Measurements from ENCODE around the gene CLASP2.

CLASP2 gene

GRCh38 chr3:33634262-33634661, 83.8 kb downstream of the CLASP2 start:
- no peak for DNase-seq

GRCh38 chr3:33629219-33629618, 88.8 kb downstream of the CLASP2 start:
- DNase-seq: no peak

- no peak for DNase-seq
Observed at GRCh38 chr3:33624756-33625155, 93.3 kb downstream of the CLASP2 start.

GRCh38 chr3:33613041-33613440, 105.0 kb downstream of the CLASP2 start:
- DNase-seq: no peak

GRCh38 chr3:33612607-33613006, 105.4 kb downstream of the CLASP2 start:
- DNase-seq: no peak

GRCh38 chr3:33602829-33603228, 115.2 kb downstream of the CLASP2 start:
- no peak for DNase-seq

- no peak for DNase-seq
Observed at GRCh38 chr3:33597257-33597689, 120.8 kb downstream of the CLASP2 start.

GRCh38 chr3:33592999-33593398, 125.1 kb downstream of the CLASP2 start:
- DNase-seq: no peak

- DNase-seq: no peak
Observed at GRCh38 chr3:33590541-33590940, 127.5 kb downstream of the CLASP2 start.

GRCh38 chr3:33586402-33586801, 131.7 kb downstream of the CLASP2 start:
- DNase-seq: no peak

GRCh38 chr3:33582234-33582633, 135.8 kb downstream of the CLASP2 start:
- no peak for DNase-seq

- no peak for DNase-seq
Observed at GRCh38 chr3:33581666-33582065, 136.4 kb downstream of the CLASP2 start.

GRCh38 chr3:33579840-33580239, 138.2 kb downstream of the CLASP2 start:
- DNase-seq: no peak

- no peak for DNase-seq
Observed at GRCh38 chr3:33579178-33579510, 138.9 kb downstream of the CLASP2 start.

- DNase-seq: no peak
Observed at GRCh38 chr3:33578325-33579177, 139.5 kb downstream of the CLASP2 start.

GRCh38 chr3:33577588-33577987, 140.5 kb downstream of the CLASP2 start:
- DNase-seq: no peak

- DNase-seq: no peak
Observed at GRCh38 chr3:33577173-33577572, 140.9 kb downstream of the CLASP2 start.

GRCh38 chr3:33575311-33575710, 142.7 kb downstream of the CLASP2 start:
- DNase-seq: no peak

- no peak for DNase-seq
Observed at GRCh38 chr3:33557829-33558228, 160.2 kb downstream of the CLASP2 start.

- DNase-seq: no peak
Observed at GRCh38 chr3:33557279-33557678, 160.8 kb downstream of the CLASP2 start.

GRCh38 chr3:33547101-33547500, 171.0 kb downstream of the CLASP2 start:
- DNase-seq: no peak

- DNase-seq: no peak
Observed at GRCh38 chr3:33544126-33544525, 173.9 kb downstream of the CLASP2 start.

- DNase-seq: no peak
Observed at GRCh38 chr3:33543601-33544000, 174.5 kb downstream of the CLASP2 start.

GRCh38 chr3:33541918-33542317, 176.1 kb downstream of the CLASP2 start:
- no peak for DNase-seq

- no peak for DNase-seq
Observed at GRCh38 chr3:33538678-33539339, 179.2 kb downstream of the CLASP2 start.

All from activated CD4-positive, alpha-beta T cell treated with anti-CD3 and anti-CD28 coated beads, Interleukin-10, Interleukin-2, amounts not matched to agents 100 ng/mL and 50 ng/mL, durations not matched to agents 16 hours and 8 hours (primary cell).